HCT116 (cell line): ENCODE results near the gene ANKRD49. TPM values are rescaled to one million over a fixed set of nuclear protein-coding genes. Genes with fewer than 3 reads are reported as not detected.

ENCODE experiments used
- ATAC-seq: fragments of 200-7000 bp; cut with Tn5 transposase; 2 replicates; pipeline ENCODE4 v1.9.1; 2020; ENCODE audit warnings: mild to moderate bottlenecking, moderate library complexity
- BruUV-seq: library from RNA; stranded (reverse); fragments of 400-500 nt; replicated peaks from 2 replicates; lab custom pipeline; 2021; lab: Mats Ljungman, UMichigan
- CTCF ChIA-PET: fragments of 300-600 bp; sonication (Branson Sonifier 250); formaldehyde crosslinking; loops from one replicate; lab custom pipeline; 2021; ENCODE audit warnings: antibody characterized with exemption; lab: Charles Lee
- POLR2A ChIA-PET: fragments of 300-600, 350-600 bp; sonication (Branson Sonifier 250); formaldehyde crosslinking; loops from one replicate; lab custom pipeline; 2021; ENCODE audit warnings: antibody characterized with exemption; lab: Charles Lee
- RAD21 ChIA-PET, 2 experiments: fragments of 300-600 bp; sonication (Branson Sonifier 250); formaldehyde crosslinking; loops; one replicate each; lab custom pipeline; 2023; ENCODE audit warnings: low total read pairs in 2 of 2; ENCODE audit not compliant: uncharacterized antibody in 2 of 2, unreplicated experiment in 2 of 2, low non-redundant PET in 1 of 2; lab: Charles Lee
- DNase-seq: peaks from one replicate; pipeline ENCODE4 v3.0.0-alpha.2; 2010; ENCODE audit warnings: low read depth, low spot score
- H2AFZ ChIP-seq: fragments of 200-600 bp; shearing (Covaris generic), sonication (generic); 2 replicates; pipeline ENCODE4 v1.6.1; 2017; ENCODE audit warnings: low read depth, mixed run types, mixed read lengths, antibody characterized with exemption, low read length; ENCODE audit not compliant: poor library complexity, severe bottlenecking
- H3K27ac ChIP-seq: 2 replicates; pipeline ENCODE4 v1.5.1; 2012; ENCODE audit warnings: low read depth, low read length
- H3K27me3 ChIP-seq: fragments of 200-600 bp; sonication (generic); 2 replicates; pipeline ENCODE4 v1.6.1; 2016; ENCODE audit warnings: mixed run types, low read length, mixed read lengths; ENCODE audit not compliant: insufficient read depth
- H3K36me3 ChIP-seq, 2 experiments: fragments of 200-500 bp in 1 of 2; fragments of 200-600 bp in 1 of 2; sonication (Bioruptor generic) in 1 of 2; sonication (generic) in 1 of 2; 2 replicates each; pipeline versions ENCODE4 v1.5.1 to v1.6.1; 2014 to 2016; ENCODE audit warnings: low read length in 2 of 2, inconsistent platforms in 1 of 2, mixed read lengths in 1 of 2, mixed run types in 1 of 2; ENCODE audit not compliant: insufficient read depth in 2 of 2, control insufficient read depth in 1 of 2
- H3K4me1 ChIP-seq, 2 experiments: fragments of 200-600 bp in 1 of 2; sonication (generic) in 1 of 2; 2 replicates each; pipeline versions ENCODE4 v1.5.1 to v1.6.1; 2012 to 2017; ENCODE audit warnings: low read length in 2 of 2, inconsistent platforms in 1 of 2, mild to moderate bottlenecking in 1 of 2, mixed read lengths in 1 of 2, mixed run types in 1 of 2, moderate library complexity in 1 of 2; ENCODE audit not compliant: insufficient read depth in 2 of 2, control insufficient read depth in 1 of 2
- H3K4me2 ChIP-seq: fragments of 200-600 bp; sonication (generic); 2 replicates; pipeline ENCODE4 v1.6.1; 2017; ENCODE audit warnings: mixed run types, low read length, mixed read lengths
- H3K4me3 ChIP-seq, 2 experiments: fragments of 200-600 bp in 1 of 2; sonication (generic) in 1 of 2; replicated peaks in 1 of 2; 2 replicates each; pipeline ENCODE4 v1.5.1; 2011 to 2016; ENCODE audit warnings: low read length in 2 of 2, control low read depth in 1 of 2, low read depth in 1 of 2, mild to moderate bottlenecking in 1 of 2, mixed read lengths in 1 of 2, mixed run types in 1 of 2
- H3K79me2 ChIP-seq: fragments of 200-600 bp; sonication (generic); 2 replicates; pipeline ENCODE4 v1.6.1; 2017; ENCODE audit warnings: mild to moderate bottlenecking, mixed run types, low read length, moderate library complexity, mixed read lengths; ENCODE audit not compliant: insufficient read depth
- H3K9ac ChIP-seq: fragments of 200-600 bp; sonication (generic); 2 replicates; pipeline ENCODE4 v1.6.1; 2016; ENCODE audit warnings: low read length, mixed read lengths
- H3K9me2 ChIP-seq: fragments of 200-600 bp; sonication (generic), shearing (Covaris generic); 2 replicates; pipeline ENCODE4 v1.6.1; 2017; ENCODE audit warnings: mixed run types, mild to moderate bottlenecking, moderate library complexity; ENCODE audit not compliant: insufficient read depth
- H3K9me3 ChIP-seq, 2 experiments: fragments of 200-500 bp in 1 of 2; fragments of 200-600 bp in 1 of 2; sonication (Bioruptor generic) in 1 of 2; sonication (generic) in 1 of 2; 2 replicates each; pipeline ENCODE4 v1.6.1; 2014 to 2017; ENCODE audit warnings: low read length in 2 of 2, mixed read lengths in 2 of 2, inconsistent platforms in 1 of 2, low read depth in 1 of 2, mild to moderate bottlenecking in 1 of 2, mixed run types in 1 of 2, moderate library complexity in 1 of 2; ENCODE audit not compliant: control insufficient read depth in 1 of 2, insufficient read depth in 1 of 2
- H4K20me1 ChIP-seq: fragments of 200-600 bp; sonication (generic), shearing (Covaris generic); 2 replicates; pipeline ENCODE4 v1.6.1; 2017; ENCODE audit warnings: mixed run types, mild to moderate bottlenecking, moderate library complexity; ENCODE audit not compliant: insufficient read depth
- CEBPB ChIP-seq: IDR thresholded peaks from 2 replicates; pipeline ENCODE4 v1.6.1; 2012; ENCODE audit warnings: low read depth
- EGR1 ChIP-seq: IDR thresholded peaks from 2 replicates; pipeline ENCODE4 v1.6.1; 2012; ENCODE audit warnings: low read depth
- FOSL1 ChIP-seq: IDR thresholded peaks from 2 replicates; pipeline ENCODE4 v1.6.1; 2012; ENCODE audit warnings: low read depth
- intact Hi-C: fragments of 100-400 bp; cut with micrococcal nuclease; formaldehyde crosslinking; loops from 2 replicates; pipeline ENCODE4 v1.10.0; 2022
- total RNA-seq: library from RNA; stranded (reverse); gene quantifications from one replicate; pipeline ENCODE4 v1.2.1, GENCODE V29; 2021; ENCODE audit not compliant: unreplicated experiment
- TF ChIP-seq, protein P1 (sequence below): IDR thresholded peaks from 2 replicates; pipeline ENCODE4 v1.6.1; 2012; ENCODE audit warnings: low read depth
- TF ChIP-seq, protein P2 (sequence below): IDR thresholded peaks from 2 replicates; pipeline ENCODE4 v1.6.1; 2012

The ANKRD49 gene
- total RNA-seq, 1 experiment from 2014 or later = 8.2 TPM

DNA sequence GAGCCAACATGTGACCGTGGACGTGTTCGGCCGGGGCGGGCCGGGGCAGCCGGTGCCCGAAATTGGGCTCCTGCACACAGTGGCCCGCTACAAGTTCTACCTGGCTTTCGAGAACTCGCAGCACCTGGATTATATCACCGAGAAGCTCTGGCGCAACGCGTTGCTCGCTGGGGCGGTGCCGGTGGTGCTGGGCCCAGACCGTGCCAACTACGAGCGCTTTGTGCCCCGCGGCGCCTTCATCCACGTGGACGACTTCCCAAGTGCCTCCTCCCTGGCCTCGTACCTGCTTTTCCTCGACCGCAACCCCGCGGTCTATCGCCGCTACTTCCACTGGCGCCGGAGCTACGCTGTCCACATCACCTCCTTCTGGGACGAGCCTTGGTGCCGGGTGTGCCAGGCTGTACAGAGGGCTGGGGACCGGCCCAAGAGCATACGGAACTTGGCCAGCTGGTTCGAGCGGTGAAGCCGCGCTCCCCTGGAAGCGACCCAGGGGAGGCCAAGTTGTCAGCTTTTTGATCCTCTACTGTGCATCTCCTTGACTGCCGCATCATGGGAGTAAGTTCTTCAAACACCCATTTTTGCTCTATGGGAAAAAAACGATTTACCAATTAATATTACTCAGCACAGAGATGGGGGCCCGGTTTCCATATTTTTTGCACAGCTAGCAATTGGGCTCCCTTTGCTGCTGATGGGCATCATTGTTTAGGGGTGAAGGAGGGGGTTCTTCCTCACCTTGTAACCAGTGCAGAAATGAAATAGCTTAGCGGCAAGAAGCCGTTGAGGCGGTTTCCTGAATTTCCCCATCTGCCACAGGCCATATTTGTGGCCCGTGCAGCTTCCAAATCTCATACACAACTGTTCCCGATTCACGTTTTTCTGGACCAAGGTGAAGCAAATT lies 51.7 kb downstream of the ANKRD49 start:
- H3K9ac ChIP-seq = 0 out of 2 replicates have a peak overlapping the region, but pooled peaks have one; percentile 75
- POLR2A ChIA-PET = interaction anchor here (0.9 kb wide), 1 partner anchor 9 kb away, joined by 3 read pairs; no protein-coding TSS in a partner anchor
- CTCF ChIA-PET = no interaction called here
- H3K79me2 ChIP-seq = peaks cover 9% of the 10 kb centered on the region; the same call in 1 of the 2 replicates
- H3K4me2 ChIP-seq = peak overlapping the region; percentile 71
- H3K4me3 ChIP-seq = peak overlapping the region; percentile 57 to 66; a peak in 3 of 4 replicates
- intact Hi-C loops = no loop called here
- no peak for TF ChIP-seq EGR1
- no peak for TF ChIP-seq CEBPB
- TF ChIP-seq, protein P1, sequence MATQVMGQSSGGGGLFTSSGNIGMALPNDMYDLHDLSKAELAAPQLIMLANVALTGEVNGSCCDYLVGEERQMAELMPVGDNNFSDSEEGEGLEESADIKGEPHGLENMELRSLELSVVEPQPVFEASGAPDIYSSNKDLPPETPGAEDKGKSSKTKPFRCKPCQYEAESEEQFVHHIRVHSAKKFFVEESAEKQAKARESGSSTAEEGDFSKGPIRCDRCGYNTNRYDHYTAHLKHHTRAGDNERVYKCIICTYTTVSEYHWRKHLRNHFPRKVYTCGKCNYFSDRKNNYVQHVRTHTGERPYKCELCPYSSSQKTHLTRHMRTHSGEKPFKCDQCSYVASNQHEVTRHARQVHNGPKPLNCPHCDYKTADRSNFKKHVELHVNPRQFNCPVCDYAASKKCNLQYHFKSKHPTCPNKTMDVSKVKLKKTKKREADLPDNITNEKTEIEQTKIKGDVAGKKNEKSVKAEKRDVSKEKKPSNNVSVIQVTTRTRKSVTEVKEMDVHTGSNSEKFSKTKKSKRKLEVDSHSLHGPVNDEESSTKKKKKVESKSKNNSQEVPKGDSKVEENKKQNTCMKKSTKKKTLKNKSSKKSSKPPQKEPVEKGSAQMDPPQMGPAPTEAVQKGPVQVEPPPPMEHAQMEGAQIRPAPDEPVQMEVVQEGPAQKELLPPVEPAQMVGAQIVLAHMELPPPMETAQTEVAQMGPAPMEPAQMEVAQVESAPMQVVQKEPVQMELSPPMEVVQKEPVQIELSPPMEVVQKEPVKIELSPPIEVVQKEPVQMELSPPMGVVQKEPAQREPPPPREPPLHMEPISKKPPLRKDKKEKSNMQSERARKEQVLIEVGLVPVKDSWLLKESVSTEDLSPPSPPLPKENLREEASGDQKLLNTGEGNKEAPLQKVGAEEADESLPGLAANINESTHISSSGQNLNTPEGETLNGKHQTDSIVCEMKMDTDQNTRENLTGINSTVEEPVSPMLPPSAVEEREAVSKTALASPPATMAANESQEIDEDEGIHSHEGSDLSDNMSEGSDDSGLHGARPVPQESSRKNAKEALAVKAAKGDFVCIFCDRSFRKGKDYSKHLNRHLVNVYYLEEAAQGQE = no peak
- TF ChIP-seq FOSL1 = no peak
- TF ChIP-seq, protein P2, sequence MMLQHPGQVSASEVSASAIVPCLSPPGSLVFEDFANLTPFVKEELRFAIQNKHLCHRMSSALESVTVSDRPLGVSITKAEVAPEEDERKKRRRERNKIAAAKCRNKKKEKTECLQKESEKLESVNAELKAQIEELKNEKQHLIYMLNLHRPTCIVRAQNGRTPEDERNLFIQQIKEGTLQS = no peak
- H3K27ac ChIP-seq = no peak overlapping the region
- RAD21 ChIA-PET = no interaction called here
- no peak overlapping the region for H2AFZ ChIP-seq
- peaks cover 8 to 20% of the 10 kb centered on the region in 2 experiments; a peak in 3 of 4 replicates for H3K4me1 ChIP-seq
- no peaks in the 10 kb centered on the region for H3K27me3 ChIP-seq
- BruUV-seq = TSS peak; percentile 50
- no peaks in the 10 kb centered on the region for H3K9me2 ChIP-seq
- no peaks in the 10 kb centered on the region for H4K20me1 ChIP-seq
- ATAC-seq (no peak), DNase-seq (no peak)
- H3K9me3 ChIP-seq = no peaks in the 10 kb centered on the region
- no peaks in the 10 kb centered on the region for H3K36me3 ChIP-seq
